ENCODE results near the gene TMEM168.

DNA sequence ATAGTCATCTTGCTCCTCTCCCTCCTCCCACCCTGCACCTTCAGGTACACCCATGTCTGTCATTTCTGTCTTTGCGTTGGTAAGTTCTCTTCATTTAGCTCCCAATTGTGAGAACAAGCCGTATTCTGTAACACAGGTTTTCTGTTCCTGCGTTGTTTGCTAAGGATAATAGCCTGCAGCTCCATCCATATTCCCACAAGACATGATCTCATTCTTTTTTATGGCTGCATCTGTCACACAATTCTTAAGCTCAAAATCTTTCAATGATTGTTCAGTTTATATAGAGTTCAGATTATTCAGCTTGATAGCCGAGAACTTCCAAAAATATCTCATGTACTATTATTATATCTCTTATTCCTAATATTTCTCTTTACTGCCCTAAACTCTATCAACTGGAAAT, 16.0 kb upstream of the TMEM168 start:
- no peak for TF ChIP-seq CTCF (IDR thresholded peaks at IDR 0.05)
- TF ChIP-seq POLR2A (IDR thresholded peaks at IDR 0.05) = no peak

Measured in breast epithelium (tissue), 3 donors.